B cell (primary cell): ENCODE data around the gene EML2.

Experiments
- CTCF ChIP-seq: fragments of 200-600 bp; IDR thresholded peaks from one replicate; pipeline ENCODE4 v1.8.0; 2022; ENCODE audit warnings: antibody characterized with exemption, mild to moderate bottlenecking
- EZH2 ChIP-seq: IDR thresholded peaks from 2 replicates; pipeline ENCODE4 v1.6.1; 2012; ENCODE audit warnings: borderline replicate concordance, low read depth, mild to moderate bottlenecking, moderate library complexity, low read length; ENCODE audit not compliant: insufficient read depth, poor library complexity, severe bottlenecking

GRCh38 chr19:45616704-45617017, 22.5 kb downstream of the EML2 start:
- TF ChIP-seq CTCF: no peak
- TF ChIP-seq EZH2: no peak
